H1 (cell line): ENCODE measurements around the gene GSDME.

Experiments
- ATF2 ChIP-seq: IDR thresholded peaks from 2 replicates; pipeline ENCODE4 v1.6.1; 2012; ENCODE audit warnings: low read length, inconsistent platforms
- GABPA ChIP-seq: IDR thresholded peaks from 2 replicates; pipeline ENCODE4 v1.6.1; 2011; ENCODE audit warnings: mild to moderate bottlenecking, low read length, moderate library complexity, borderline replicate concordance; ENCODE audit not compliant: insufficient read depth
- JUN ChIP-seq: IDR thresholded peaks from 2 replicates; pipeline ENCODE4 v1.6.1; 2011; ENCODE audit warnings: low read depth, mild to moderate bottlenecking, improper control_type of control experiment, low read length
- MAX ChIP-seq: IDR thresholded peaks from 2 replicates; pipeline ENCODE4 v1.6.1; 2012; ENCODE audit warnings: inconsistent platforms
- POLR2AphosphoS5 ChIP-seq: IDR thresholded peaks from 2 replicates; pipeline ENCODE4 v1.6.1; 2011; ENCODE audit warnings: low read depth, low read length
- TBP ChIP-seq: IDR thresholded peaks from 2 replicates; pipeline ENCODE4 v1.6.1; 2011; ENCODE audit warnings: low read depth, low read length, improper control_type of control experiment
- TF ChIP-seq, protein P1 (sequence below), 3 experiments: IDR thresholded peaks; 1 replicate in 2 of 3; 2 replicates in 1 of 3; pipeline versions ENCODE4 v1.5.1 to v1.6.1; 2011; ENCODE audit warnings: low read length in 3 of 3, mild to moderate bottlenecking in 3 of 3, inconsistent platforms in 2 of 3, low read depth in 1 of 3, moderate library complexity in 1 of 3; ENCODE audit not compliant: insufficient read depth in 1 of 3; ENCODE audit errors: control extremely low read depth in 1 of 3

DNA sequence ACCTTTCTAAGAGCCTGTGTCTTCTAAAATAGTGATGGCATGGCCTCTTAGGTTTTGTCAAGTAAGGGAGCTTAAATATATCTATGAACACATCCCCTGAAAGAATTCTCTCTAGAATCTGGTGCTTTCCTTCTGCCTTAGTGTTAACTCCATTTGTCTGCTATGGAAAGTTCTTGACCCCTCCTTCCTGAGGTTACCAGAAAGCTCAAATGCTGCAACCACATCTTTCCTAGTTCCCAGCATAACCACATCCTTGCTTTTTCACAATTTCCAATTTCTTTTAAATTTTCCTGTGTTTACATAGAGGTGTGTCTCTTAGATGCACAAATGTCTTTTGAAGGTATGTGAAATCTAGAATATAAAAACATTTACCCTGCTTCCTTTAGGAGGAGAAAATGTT is 16.4 kb upstream of the GSDME start:
- TF ChIP-seq POLR2AphosphoS5 (no peak), MAX (no peak), GABPA (no peak), TBP (no peak), ATF2 (no peak), JUN (no peak)
- TF ChIP-seq, protein P1, sequence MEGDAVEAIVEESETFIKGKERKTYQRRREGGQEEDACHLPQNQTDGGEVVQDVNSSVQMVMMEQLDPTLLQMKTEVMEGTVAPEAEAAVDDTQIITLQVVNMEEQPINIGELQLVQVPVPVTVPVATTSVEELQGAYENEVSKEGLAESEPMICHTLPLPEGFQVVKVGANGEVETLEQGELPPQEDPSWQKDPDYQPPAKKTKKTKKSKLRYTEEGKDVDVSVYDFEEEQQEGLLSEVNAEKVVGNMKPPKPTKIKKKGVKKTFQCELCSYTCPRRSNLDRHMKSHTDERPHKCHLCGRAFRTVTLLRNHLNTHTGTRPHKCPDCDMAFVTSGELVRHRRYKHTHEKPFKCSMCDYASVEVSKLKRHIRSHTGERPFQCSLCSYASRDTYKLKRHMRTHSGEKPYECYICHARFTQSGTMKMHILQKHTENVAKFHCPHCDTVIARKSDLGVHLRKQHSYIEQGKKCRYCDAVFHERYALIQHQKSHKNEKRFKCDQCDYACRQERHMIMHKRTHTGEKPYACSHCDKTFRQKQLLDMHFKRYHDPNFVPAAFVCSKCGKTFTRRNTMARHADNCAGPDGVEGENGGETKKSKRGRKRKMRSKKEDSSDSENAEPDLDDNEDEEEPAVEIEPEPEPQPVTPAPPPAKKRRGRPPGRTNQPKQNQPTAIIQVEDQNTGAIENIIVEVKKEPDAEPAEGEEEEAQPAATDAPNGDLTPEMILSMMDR (IDR thresholded peaks at IDR 0.05; ENCODE audit: control extremely low read depth in 1 of 3, insufficient read depth in 1 of 3, low read depth in 1 of 3, low read length in 3 of 3): no peak
